GM04503 (cell line): ENCODE data around the gene FOXN1.
"Not testable (repeated sequence)": the region's sequence is repeated elsewhere in the genome, so short reads cannot be mapped to it uniquely, and the experiment has no call there.

ENCODE experiments used
- DNase-seq: peaks from one replicate; pipeline ENCODE4 v3.0.0-alpha.2; 2012; ENCODE audit warnings: low read depth

Gene FOXN1, protein sequence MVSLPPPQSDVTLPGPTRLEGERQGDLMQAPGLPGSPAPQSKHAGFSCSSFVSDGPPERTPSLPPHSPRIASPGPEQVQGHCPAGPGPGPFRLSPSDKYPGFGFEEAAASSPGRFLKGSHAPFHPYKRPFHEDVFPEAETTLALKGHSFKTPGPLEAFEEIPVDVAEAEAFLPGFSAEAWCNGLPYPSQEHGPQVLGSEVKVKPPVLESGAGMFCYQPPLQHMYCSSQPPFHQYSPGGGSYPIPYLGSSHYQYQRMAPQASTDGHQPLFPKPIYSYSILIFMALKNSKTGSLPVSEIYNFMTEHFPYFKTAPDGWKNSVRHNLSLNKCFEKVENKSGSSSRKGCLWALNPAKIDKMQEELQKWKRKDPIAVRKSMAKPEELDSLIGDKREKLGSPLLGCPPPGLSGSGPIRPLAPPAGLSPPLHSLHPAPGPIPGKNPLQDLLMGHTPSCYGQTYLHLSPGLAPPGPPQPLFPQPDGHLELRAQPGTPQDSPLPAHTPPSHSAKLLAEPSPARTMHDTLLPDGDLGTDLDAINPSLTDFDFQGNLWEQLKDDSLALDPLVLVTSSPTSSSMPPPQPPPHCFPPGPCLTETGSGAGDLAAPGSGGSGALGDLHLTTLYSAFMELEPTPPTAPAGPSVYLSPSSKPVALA

DNA sequence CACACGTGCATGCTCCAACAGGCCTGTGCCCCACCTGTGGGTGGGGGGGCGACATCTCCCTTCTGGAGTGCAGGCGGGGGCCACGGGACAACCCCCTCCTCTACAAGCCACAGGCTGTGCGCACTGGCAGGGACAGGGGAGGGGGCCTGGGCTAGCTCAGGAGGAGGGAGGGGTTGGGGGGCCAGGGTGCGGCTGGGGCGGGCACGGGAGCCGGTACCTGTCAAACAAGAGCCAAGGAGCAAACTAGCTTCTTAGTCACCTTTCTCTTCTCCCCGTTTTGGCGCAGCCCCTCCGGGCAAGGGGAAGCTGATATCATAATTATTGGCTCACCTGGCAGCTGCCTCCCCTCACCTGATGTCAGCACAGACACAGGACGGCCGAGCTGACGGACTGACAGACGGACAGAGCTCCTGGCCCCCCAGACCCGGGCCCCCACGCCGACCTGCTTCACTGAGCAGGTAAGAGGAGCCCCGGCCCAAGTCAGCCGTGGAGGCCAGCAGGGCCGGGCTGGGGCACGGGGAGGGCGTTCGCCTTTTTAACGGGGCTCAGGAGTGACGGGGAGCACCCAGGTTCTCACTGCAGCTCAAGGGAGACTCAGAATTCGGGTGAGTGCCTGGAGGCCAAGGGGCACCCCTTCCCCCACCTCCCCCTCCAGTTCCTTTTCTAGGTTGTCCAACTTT, at the start of gene FOXN1:
TSS of gene FOXN1 (plus strand) at position 363 of the 680 bp plus-strand sequence. CDS start 17,622 bp downstream, outside the sequence.
- no peak for DNase-seq

- no peak for DNase-seq
Observed at GRCh38 chr17:28457890-28458289, 48.3 kb upstream of the FOXN1 start.

- DNase-seq: not testable (repeated sequence)
Observed at GRCh38 chr17:28458881-28459280, 47.3 kb upstream of the FOXN1 start.

GRCh38 chr17:28460901-28461300, 45.2 kb upstream of the FOXN1 start:
- no peak for DNase-seq

DNA sequence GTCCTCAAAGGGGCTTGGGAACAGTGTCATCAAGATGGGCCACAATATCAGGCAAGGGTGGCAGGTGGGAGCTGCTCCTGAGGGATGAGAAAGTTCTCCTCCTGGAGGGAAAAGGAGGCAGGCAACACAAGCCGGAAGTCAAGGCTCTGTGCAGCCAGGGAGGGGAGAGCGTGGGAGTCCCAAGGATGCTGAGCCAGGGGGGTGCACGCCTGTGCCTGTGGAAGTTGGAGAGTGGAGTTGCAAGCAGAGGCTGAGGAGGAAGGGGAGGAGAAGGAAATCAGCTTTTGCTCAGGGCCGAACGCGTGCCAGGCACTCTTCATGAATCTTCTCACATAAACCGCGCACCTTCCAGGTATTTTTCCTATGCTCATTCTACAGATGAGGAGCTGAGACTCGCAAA, 40.1 kb upstream of the FOXN1 start:
- DNase-seq: no peak

DNA sequence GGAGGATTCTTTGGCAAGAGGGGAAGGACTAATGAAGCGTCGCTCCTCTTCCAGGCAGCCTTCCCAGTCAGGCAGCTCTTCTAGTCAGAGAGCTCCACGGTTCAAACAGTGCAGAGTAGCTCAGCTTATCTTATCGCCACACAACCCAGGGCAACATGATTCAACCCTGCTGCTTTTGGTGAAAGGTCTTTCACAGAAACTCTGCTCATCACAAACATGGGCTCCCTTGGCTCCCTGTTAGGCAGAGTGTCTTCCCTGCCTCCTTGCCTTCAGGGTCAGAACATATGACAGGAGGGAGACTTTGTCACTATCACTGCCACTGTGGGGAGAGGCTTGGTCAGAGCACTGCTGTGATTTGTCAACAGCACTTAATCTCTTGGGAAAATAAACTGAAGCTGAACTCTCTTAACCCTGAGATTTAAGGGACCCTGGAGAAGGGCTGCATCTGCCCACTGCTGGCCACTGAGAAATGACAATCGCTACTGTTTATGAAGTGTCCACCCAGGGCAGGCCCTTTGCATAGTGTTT, 39.6 kb upstream of the FOXN1 start:
- no peak for DNase-seq

GRCh38 chr17:28467456-28468025, 38.6 kb upstream of the FOXN1 start:
- DNase-seq: peak; percentile 68

GRCh38 chr17:28468033-28468735, 38.0 kb upstream of the FOXN1 start:
- DNase-seq: not testable (repeated sequence)

- no peak for DNase-seq
Observed at GRCh38 chr17:28468781-28469180, 37.4 kb upstream of the FOXN1 start.

GRCh38 chr17:28469376-28469775, 36.8 kb upstream of the FOXN1 start:
- no peak for DNase-seq

GRCh38 chr17:28470266-28470913, 35.8 kb upstream of the FOXN1 start:
- no peak for DNase-seq

GRCh38 chr17:28470914-28471366, 35.2 kb upstream of the FOXN1 start:
- DNase-seq: no peak

DNA sequence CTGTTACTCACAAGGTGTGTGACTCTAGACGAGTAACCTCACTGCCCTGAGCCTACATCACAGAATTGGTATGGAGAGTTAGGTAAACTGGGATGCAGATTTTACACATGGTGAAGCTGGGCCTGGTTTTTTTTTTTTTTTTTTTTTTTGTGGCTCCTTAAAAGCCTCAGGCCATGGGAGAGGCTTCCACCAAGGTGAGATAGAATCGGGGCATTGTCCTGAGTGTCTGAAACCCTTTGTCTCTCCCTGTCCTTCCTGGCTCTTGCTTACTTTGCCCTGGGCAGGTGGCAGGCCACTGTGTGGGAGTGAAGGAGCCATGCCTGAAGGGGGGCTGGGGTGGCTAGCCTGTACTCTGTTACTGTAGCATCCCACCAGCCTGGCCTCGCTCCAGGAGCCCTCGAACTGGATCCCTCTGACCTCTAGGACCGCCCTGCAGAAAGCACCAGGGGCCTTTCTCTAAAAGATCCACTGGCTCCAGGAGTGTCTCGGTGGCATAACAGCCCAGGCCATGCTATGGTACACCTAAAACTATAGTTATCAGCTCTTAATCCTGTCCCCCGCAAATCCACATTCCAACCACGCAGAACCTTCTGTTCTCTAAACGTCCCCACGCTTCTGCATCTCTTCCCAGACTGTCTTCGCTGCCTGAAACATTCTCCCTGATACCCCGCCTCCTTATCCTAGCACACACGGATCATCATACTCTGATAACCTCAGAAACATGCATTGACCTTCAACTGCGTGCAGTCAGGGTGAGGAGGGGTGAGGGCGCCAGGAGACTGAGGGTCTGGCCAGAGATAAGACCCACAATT, 34.4 kb upstream of the FOXN1 start:
- no peak for DNase-seq

DNA sequence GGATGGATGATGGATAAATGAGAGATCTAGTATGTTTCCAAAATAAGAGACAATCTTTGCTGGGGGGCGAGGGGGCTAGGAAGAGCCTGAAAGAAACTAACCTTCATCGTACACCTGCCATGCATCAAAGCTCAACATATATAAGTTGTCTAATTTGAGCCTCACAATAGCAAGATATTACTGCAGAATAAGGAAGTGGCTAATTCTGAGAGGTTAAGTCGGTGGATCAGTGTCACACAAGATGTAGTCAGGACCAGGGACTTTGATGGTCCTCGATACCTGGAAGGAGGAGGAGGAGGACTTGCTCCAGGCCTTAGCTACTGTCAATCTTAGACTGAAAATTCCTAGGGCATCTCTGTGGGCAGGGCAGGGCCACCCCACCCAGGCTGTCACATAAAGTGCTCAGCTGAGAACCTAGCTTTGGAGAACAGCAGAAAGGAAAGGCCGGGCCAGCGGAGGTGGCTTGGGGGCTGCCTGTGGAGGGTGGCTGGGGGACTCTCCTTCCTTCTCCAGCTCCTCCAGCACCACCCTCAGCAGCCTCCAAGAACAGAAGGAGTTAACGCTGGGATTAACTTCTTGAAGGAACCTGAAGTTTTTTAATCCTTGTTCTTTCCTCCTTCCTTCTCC, 33.2 kb upstream of the FOXN1 start:
- no peak for DNase-seq

GRCh38 chr17:28473542-28473941, 32.6 kb upstream of the FOXN1 start, which contains the start of gene SLC13A2:
SLC13A2 (plus strand) TSS chr17:28473644; CDS start chr17:28473713, 69 bp downstream.
- DNase-seq: no peak

DNA sequence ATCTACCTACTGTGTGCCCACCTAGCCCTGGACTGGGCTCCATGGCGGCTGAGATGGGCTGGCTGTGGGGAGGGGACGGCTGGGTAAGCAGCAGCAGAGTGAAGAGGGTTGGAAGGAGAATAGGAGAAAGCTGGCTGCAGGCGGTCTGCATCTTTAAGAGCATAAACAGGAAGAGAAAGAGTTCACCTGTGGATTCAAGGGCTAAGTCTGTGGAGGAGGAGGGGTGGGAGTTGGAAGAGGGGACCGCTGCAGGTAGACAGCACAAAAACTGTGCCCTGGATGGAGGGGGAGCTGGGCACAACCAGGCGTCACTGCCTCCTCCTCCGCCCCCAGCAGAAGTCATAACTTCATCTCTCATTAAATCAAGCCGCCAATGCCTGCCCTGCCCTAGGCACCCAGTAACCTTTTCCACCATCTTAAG, 32.0 kb upstream of the FOXN1 start:
- DNase-seq: no peak

- no peak for DNase-seq
Observed at GRCh38 chr17:28475151-28475900, 30.8 kb upstream of the FOXN1 start.

DNA sequence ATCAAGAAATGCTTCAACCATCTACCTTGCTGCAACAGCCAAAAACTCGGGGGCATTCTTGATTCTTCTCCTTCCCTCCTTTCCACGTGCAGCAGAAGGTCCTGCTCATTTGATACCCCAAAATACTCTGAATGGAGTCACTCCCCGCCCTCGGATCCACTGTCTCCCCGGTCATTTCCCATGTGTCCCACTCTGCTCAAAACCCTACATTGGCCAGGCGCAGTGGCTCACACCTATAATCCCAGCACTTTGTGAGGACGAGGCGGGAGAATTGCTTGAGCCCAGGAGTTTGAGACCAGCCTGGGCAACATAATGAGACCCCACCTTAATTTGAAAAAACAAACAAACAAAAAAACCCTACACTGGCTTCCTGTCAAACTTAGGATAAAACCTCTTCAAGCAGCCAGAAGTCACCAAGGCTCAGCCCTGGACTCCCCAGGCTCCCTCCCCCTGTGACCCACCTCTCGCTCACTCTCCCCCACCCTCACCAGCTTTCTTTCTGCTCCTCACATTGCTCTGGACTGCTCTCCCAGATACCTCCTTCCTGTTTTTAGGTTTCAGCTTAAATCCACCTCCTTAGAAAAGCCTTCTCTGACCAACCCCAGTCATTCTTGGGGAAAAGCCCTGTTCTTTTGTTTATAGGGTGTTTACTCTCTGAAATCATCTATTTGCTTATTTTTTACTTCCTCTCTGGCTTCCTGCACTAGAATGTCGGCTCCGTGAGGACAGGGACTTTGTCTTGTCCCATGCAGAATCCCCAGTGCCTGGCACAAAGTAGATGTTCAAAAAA, 29.9 kb upstream of the FOXN1 start:
- DNase-seq: no peak
